HepG2 (cell line): ENCODE data around the gene ELF1. TPM values are rescaled to one million over a fixed set of nuclear protein-coding genes. Genes with fewer than 3 reads are reported as not detected.

Experiments
- ATAC-seq: fragments of 200-7000 bp; cut with Tn5 transposase; 3 replicates; pipeline ENCODE4 v1.9.1; 2020; ENCODE audit warnings: mild to moderate bottlenecking, moderate library complexity
- BruUV-seq: library from RNA; stranded (reverse); fragments of 400-500 nt; replicated peaks from 2 replicates; lab custom pipeline; 2021; lab: Mats Ljungman, UMichigan
- CTCF ChIA-PET: fragments of 300-600 bp; formaldehyde crosslinking; extraction: SDS; loops from one replicate; lab custom pipeline; 2021; ENCODE audit warnings: low total read pairs, inconsistent platforms, low intra/inter-chr PET ratio; lab: Yijun Ruan, JAX
- POLR2A ChIA-PET: fragments of 350-600 bp; sonication (Branson Sonifier 250); formaldehyde crosslinking; loops from one replicate; lab custom pipeline; 2020; ENCODE audit warnings: antibody characterized with exemption, inconsistent platforms; lab: Yijun Ruan, JAX
- DNase-seq: peaks from one replicate; pipeline ENCODE4 v3.0.0-alpha.2; 2015; ENCODE audit warnings: low spot score
- FAIRE-seq: peaks from 3 replicates; lab custom pipeline; 2011; peaks lifted over from hg19 to GRCh38; lab: Jason Lieb, UNC
- H2AFZ ChIP-seq: one replicate; pipeline ENCODE4 v1.6.1; 2011; ENCODE audit warnings: low read length, inconsistent platforms
- H3K27ac ChIP-seq: fragments of 300-600 bp; 3 replicates; pipeline ENCODE4 v1.8.0; 2011; ENCODE audit warnings: mixed run types, mild to moderate bottlenecking, mixed read lengths, low read length, inconsistent platforms; ENCODE audit not compliant: insufficient read depth; ENCODE audit errors: extremely low read length
- H3K27me3 ChIP-seq, 2 experiments: fragments of 200-600 bp in 1 of 2; 2 replicates in 1 of 2; 3 replicates in 1 of 2; pipeline versions ENCODE4 v1.6.0 to v1.8.0; 2011; ENCODE audit warnings: low read length in 2 of 2, mild to moderate bottlenecking in 2 of 2, moderate library complexity in 2 of 2, inconsistent platforms in 1 of 2; ENCODE audit not compliant: insufficient read depth in 2 of 2, control insufficient read depth in 1 of 2
- H3K36me3 ChIP-seq, 2 experiments: fragments of 200-600 bp in 1 of 2; replicated peaks in 1 of 2; 2 replicates in 1 of 2; 3 replicates in 1 of 2; pipeline versions ENCODE4 v1.5.1 to v1.8.0; 2011; ENCODE audit warnings: low read length in 2 of 2, inconsistent platforms in 1 of 2; ENCODE audit not compliant: insufficient read depth in 2 of 2, control insufficient read depth in 1 of 2
- H3K4me1 ChIP-seq: 2 replicates; pipeline ENCODE4 v1.5.1; 2012; ENCODE audit warnings: low read length, inconsistent platforms; ENCODE audit not compliant: insufficient read depth
- H3K4me2 ChIP-seq: 2 replicates; pipeline ENCODE4 v1.6.0; 2011; ENCODE audit warnings: low read depth, low read length, inconsistent platforms
- H3K4me3 ChIP-seq, 3 experiments: fragments of 200-600 bp in 1 of 3; sonication (generic), shearing (Covaris generic) in 1 of 3; replicated peaks in 1 of 3; 2 replicates each; pipeline ENCODE4 v1.5.1; 2011 to 2016; ENCODE audit warnings: low read length in 3 of 3, inconsistent platforms in 2 of 3, low read depth in 2 of 3, mild to moderate bottlenecking in 2 of 3, control low read depth in 1 of 3, mixed read lengths in 1 of 3; ENCODE audit not compliant: insufficient read depth in 1 of 3
- H3K79me2 ChIP-seq: one replicate; pipeline ENCODE4 v1.6.1; 2011; ENCODE audit warnings: low read length, inconsistent platforms; ENCODE audit not compliant: insufficient read depth
- H3K9ac ChIP-seq: 2 replicates; pipeline ENCODE4 v1.6.0; 2011; ENCODE audit warnings: mild to moderate bottlenecking, low read depth, low read length, inconsistent platforms; ENCODE audit not compliant: insufficient read depth
- H3K9me3 ChIP-seq: 2 replicates; pipeline ENCODE4 v1.5.1; 2012; ENCODE audit warnings: mild to moderate bottlenecking, low read length
- H4K20me1 ChIP-seq: 2 replicates; pipeline ENCODE4 v1.6.0; 2011; ENCODE audit warnings: inconsistent platforms, mild to moderate bottlenecking, low read length, moderate library complexity; ENCODE audit not compliant: insufficient read depth
- ARID2 ChIP-seq: sonication (generic); formaldehyde crosslinking; IDR thresholded peaks from 2 replicates; pipeline ENCODE4 v1.8.1; 2022; ENCODE audit warnings: mild to moderate bottlenecking, missing genetic modification reagents, borderline replicate concordance
- ELF4 ChIP-seq: sonication (generic); formaldehyde crosslinking; IDR thresholded peaks from 2 replicates; pipeline ENCODE4 v1.5.0; 2020; ENCODE audit warnings: missing genetic modification reagents, mild to moderate bottlenecking, moderate library complexity, borderline replicate concordance
- FOSL2 ChIP-seq: sonication (generic); formaldehyde crosslinking; IDR thresholded peaks from 2 replicates; pipeline ENCODE4 v1.4.0; 2020; ENCODE audit warnings: missing genetic modification reagents
- FOXA3 ChIP-seq: IDR thresholded peaks from 2 replicates; pipeline ENCODE4 v1.6.1; 2016; ENCODE audit warnings: missing genetic modification reagents, missing compliant biosample characterization
- NFKBIZ ChIP-seq: IDR thresholded peaks from 2 replicates; pipeline ENCODE4 v1.6.1; 2018; ENCODE audit warnings: missing genetic modification reagents, missing compliant biosample characterization
- TEAD3 ChIP-seq: optimal IDR thresholded peaks from 2 replicates; pipeline ENCODE3; 2016; ENCODE audit warnings: borderline replicate concordance
- ZFP62 ChIP-seq: sonication (generic); formaldehyde crosslinking; IDR thresholded peaks from 2 replicates; pipeline ENCODE4 v1.4.0; 2020; ENCODE audit warnings: missing genetic modification reagents
- ZNF136 ChIP-seq: sonication (generic); formaldehyde crosslinking; IDR thresholded peaks from 2 replicates; pipeline ENCODE4 v1.8.1; 2022; ENCODE audit warnings: low read depth, mild to moderate bottlenecking, moderate library complexity, missing genetic modification reagents
- ZNF607 ChIP-seq: sonication (generic); formaldehyde crosslinking; IDR thresholded peaks from 2 replicates; pipeline ENCODE4 v1.5.1; 2020; ENCODE audit warnings: missing genetic modification reagents, mild to moderate bottlenecking, borderline replicate concordance
- ZNF629 ChIP-seq: sonication (generic); formaldehyde crosslinking; conservative IDR thresholded peaks from 2 replicates; pipeline ENCODE4 v1.5.0; 2020; ENCODE audit warnings: missing genetic modification reagents
- ZNF652 ChIP-seq: IDR thresholded peaks from 2 replicates; pipeline ENCODE4 v1.6.1; 2016; ENCODE audit warnings: low read depth, borderline replicate concordance
- ZNF773 ChIP-seq: sonication (generic); formaldehyde crosslinking; IDR thresholded peaks from 2 replicates; pipeline ENCODE4 v1.4.0; 2020; ENCODE audit warnings: missing genetic modification reagents, borderline replicate concordance
- WGBS: methylation state at CpG from one replicate; pipeline ENCODE4 v1.1.6; 2017; ENCODE audit warnings: low lambda C conversion rate; 5-methylcytosine and 5-hydroxymethylcytosine counted together
- in situ Hi-C: cut with HindIII; loops from 2 replicates; pipeline ENCODE4 v1.10.0; 2017; ENCODE audit warnings: low pct_unique_long_range_greater_than_20kb; ENCODE audit not compliant: extremely low pct_ligation_motif_present
- intact Hi-C: fragments of 100-400 bp; cut with micrococcal nuclease; formaldehyde crosslinking; loops from one replicate; pipeline ENCODE4 v1.10.0; 2022; ENCODE audit not compliant: unreplicated experiment
- polyA plus RNA-seq, 8 experiments: library from polyadenylated mRNA; depleted of rRNA in 3 of 8; stranded (reverse) in 7 of 8; unstranded in 1 of 8; fragments of >200 nt; fragmentation: Illumina TruSeq in 4 of 8; extraction: Trizol in 4 of 8; gene quantifications; 2 replicates each; pipeline versions ENCODE4 v1.2.1 to v1.2.3, GENCODE V29; 2011 to 2016; ENCODE audit warnings: low read depth in 4 of 8, missing spikeins in 1 of 8, mixed read lengths in 1 of 8; ENCODE audit not compliant: insufficient read depth in 1 of 8
- total RNA-seq, 5 experiments: library from RNA; depleted of rRNA; stranded (reverse); fragments of >200 nt; fragmentation: Illumina TruSeq; extraction: Trizol; gene quantifications; 2 replicates each; pipeline ENCODE4 v1.2.3, GENCODE V29; 2016; ENCODE audit warnings: low read depth in 1 of 5
- TF ChIP-seq, protein P1 (sequence below), 2 experiments: fragments of 450-650 bp in 1 of 2; sonication (generic) in 1 of 2; formaldehyde crosslinking in 1 of 2; IDR thresholded peaks; 2 replicates each; pipeline versions ENCODE4 v1.6.1 to v1.8.0; 2016 to 2022; ENCODE audit warnings: antibody characterized with exemption in 1 of 2, mild to moderate bottlenecking in 1 of 2, missing genetic modification reagents in 1 of 2

ELF1 gene
- total and polyA plus RNA-seq, 2 of the 13 experiments (the other 11 are each of a cell fraction or from before 2014, with no cell fraction given): 24.6 to 71.5 TPM

DNA sequence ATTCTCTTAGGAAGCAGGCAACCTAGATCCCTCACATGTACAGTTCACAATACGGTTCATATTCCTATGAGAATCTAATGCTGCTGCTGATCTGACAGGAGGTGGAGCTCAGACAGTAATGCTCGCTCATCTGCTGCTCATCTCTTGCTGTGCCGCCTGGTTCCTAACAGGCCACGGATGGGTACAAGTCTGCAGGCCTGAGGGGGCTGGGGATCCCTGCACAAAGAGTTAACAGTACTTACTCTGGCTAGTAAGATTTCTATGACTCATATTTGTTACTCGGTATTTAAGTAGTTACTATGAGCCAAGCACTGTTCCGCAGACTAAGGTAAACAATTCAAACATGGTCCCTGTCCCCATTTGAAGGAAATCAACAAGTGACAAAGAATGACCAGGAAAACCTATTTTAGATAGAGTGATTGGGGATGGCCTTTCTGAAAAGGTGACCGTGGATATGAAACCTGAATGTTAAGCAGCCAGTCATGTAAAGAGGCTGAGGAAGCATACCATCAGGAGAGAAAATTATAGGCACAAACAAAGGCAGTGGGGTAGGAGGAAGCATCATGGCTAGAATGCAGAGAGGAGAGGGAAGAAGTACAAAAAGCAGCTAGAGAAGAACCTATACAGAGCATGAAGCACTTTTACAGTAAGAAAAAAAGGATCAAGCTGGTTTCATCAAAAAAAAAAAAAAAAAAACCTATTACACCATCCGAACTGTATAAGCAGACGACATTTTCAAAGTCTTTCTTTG is 21.6 kb upstream of the ELF1 start:
- Histone ChIP-seq H3K27me3 (no peaks in the 10 kb centered on the region), H3K36me3 (peaks cover 0 to 4% of the 10 kb centered on the region in 2 experiments; a peak in 2 of 5 replicates), H3K27ac (no peak overlapping the region), H3K4me2 (no peak overlapping the region), H3K9ac (no peak overlapping the region), H3K79me2 (peaks cover 47% of the 10 kb centered on the region), H3K4me3 (no peak overlapping the region), H2AFZ (no peak overlapping the region), H3K4me1 (peaks cover 18% of the 10 kb centered on the region), H4K20me1 (peaks cover 11% of the 10 kb centered on the region; the same call in 1 of the 2 replicates), H3K9me3 (no peaks in the 10 kb centered on the region)
- ATAC-seq (peak; percentile 50; the same call in 2 of the 3 replicates), FAIRE-seq (no peak), DNase-seq (no peak)
- BruUV-seq: no TSS peak
- POLR2A ChIA-PET: no interaction called here
- WGBS: 88% methylated on average over 9 of the region's 9 CpGs
- in situ Hi-C loops: no loop called here
- intact Hi-C loops: no loop called here
- CTCF ChIA-PET: no interaction called here
- TF ChIP-seq FOXA3 (CRISPR knock-in tag) (no peak), ZFP62 (CRISPR knock-in tag) (no peak), ZNF607 (CRISPR knock-in tag) (no peak), NFKBIZ (CRISPR knock-in tag) (no peak), ZNF136 (CRISPR knock-in tag) (no peak), ELF4 (no peak), ARID2 (CRISPR knock-in tag) (no peak), FOSL2 (CRISPR knock-in tag) (peak; percentile 46; the same call in 1 of the 2 replicates), ZNF652 (peak; percentile 82), ZNF629 (CRISPR knock-in tag) (no peak), TEAD3 (CRISPR knock-in tag) (no peak), ZNF773 (CRISPR knock-in tag) (no peak)
- TF ChIP-seq, protein P1, sequence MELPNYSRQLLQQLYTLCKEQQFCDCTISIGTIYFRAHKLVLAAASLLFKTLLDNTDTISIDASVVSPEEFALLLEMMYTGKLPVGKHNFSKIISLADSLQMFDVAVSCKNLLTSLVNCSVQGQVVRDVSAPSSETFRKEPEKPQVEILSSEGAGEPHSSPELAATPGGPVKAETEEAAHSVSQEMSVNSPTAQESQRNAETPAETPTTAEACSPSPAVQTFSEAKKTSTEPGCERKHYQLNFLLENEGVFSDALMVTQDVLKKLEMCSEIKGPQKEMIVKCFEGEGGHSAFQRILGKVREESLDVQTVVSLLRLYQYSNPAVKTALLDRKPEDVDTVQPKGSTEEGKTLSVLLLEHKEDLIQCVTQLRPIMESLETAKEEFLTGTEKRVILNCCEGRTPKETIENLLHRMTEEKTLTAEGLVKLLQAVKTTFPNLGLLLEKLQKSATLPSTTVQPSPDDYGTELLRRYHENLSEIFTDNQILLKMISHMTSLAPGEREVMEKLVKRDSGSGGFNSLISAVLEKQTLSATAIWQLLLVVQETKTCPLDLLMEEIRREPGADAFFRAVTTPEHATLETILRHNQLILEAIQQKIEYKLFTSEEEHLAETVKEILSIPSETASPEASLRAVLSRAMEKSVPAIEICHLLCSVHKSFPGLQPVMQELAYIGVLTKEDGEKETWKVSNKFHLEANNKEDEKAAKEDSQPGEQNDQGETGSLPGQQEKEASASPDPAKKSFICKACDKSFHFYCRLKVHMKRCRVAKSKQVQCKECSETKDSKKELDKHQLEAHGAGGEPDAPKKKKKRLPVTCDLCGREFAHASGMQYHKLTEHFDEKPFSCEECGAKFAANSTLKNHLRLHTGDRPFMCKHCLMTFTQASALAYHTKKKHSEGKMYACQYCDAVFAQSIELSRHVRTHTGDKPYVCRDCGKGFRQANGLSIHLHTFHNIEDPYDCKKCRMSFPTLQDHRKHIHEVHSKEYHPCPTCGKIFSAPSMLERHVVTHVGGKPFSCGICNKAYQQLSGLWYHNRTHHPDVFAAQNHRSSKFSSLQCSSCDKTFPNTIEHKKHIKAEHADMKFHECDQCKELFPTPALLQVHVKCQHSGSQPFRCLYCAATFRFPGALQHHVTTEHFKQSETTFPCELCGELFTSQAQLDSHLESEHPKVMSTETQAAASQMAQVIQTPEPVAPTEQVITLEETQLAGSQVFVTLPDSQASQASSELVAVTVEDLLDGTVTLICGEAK (IDR thresholded peaks at IDR 0.05): no peak
- TF ChIP-seq, protein P1 (CRISPR knock-in tag; IDR thresholded peaks at IDR 0.05): no peak
